ENCODE data around the gene NID1.

GRCh38 chr1:235948774-235949427, 116.0 kb downstream of the NID1 start:
- TF ChIP-seq CTCF (IDR thresholded peaks at IDR 0.05) (no peak), POLR2A (IDR thresholded peaks at IDR 0.05) (no peak)

Data from suprapubic skin (tissue), 3 donors.